Dendritic cell treated with granulocyte-macrophage colony-stimulating factor and Interleukin-4, amounts not matched to agents 40 ng/mL and 50 ng/mL, for 4 days (primary cell): ENCODE data around the gene APOM.

Source experiments
- H3K27ac Mint-ChIP-seq: one replicate; pipeline ENCODE4 v1.8.0; 2022; ENCODE audit warnings: mild to moderate bottlenecking, mixed read lengths
- H3K27me3 Mint-ChIP-seq: one replicate; pipeline ENCODE4 v1.8.0; 2022; ENCODE audit warnings: mild to moderate bottlenecking, mixed read lengths
- H3K36me3 Mint-ChIP-seq: one replicate; pipeline ENCODE4 v1.8.0; 2022; ENCODE audit warnings: low read depth, mixed read lengths
- H3K4me1 Mint-ChIP-seq: one replicate; pipeline ENCODE4 v1.8.0; 2022; ENCODE audit warnings: low read depth, mixed read lengths
- H3K4me3 Mint-ChIP-seq: one replicate; pipeline ENCODE4 v1.8.0; 2022; ENCODE audit warnings: mild to moderate bottlenecking, moderate library complexity, mixed read lengths
- H3K9me3 Mint-ChIP-seq: one replicate; pipeline ENCODE4 v1.8.0; 2022; ENCODE audit warnings: mixed read lengths
- intact Hi-C: fragments of 100-400 bp; cut with micrococcal nuclease; formaldehyde crosslinking; loops from one replicate; pipeline ENCODE4 v1.15.0; 2022

The APOM gene

DNA sequence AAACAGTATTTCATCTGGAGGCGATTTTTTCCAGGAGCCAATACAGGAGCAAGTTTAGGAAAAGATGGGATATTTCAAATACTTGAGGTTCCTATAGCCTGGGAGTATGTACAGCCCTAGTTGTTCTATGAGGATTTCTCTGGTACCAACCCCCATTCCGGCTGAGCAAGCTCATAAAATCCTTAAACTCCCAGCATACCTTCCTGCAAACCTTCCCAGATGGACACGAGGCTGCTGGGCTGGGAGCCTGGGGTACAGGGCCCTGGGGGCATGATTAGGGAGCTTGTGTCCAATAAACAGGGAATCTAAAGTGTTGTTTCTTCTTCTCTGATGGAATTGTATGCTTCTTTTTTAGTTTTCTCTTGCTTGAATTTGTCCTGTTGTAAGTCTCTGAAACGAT, 33.7 kb upstream of the APOM start:
- no peaks in the 10 kb centered on the region for H3K9me3 Mint-ChIP-seq
- peak overlapping the region; percentile 96 for H3K27ac Mint-ChIP-seq
- no peaks in the 10 kb centered on the region for H3K27me3 Mint-ChIP-seq
- peaks cover 40% of the 10 kb centered on the region for H3K4me1 Mint-ChIP-seq
- peaks cover 84% of the 10 kb centered on the region for H3K36me3 Mint-ChIP-seq
- intact Hi-C loops = loop anchor here (5.0 kb wide), 1 partner anchor 45 kb away; the partner anchor contains the start of genes CSNK2B and LY6G5B
- H3K4me3 Mint-ChIP-seq = peak overlapping the region; percentile 93

DNA sequence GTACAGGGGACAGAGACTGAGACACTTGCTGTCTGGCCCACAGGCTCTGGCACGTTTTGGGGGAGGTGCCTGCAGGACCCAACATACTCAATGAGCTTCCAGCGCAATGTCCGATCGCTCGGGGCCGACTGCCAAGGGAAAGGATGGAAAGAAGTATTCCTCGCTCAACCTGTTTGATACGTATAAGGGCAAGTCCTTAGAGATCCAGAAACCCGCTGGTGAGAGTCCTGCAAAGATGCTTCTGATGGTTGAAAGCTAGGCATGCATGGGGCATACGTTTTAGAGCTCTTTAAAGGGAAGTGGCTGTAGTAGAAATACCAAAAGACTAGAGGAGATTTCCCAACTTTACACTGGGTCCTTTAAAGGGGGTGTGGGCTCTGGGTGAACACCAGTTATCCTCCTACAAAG, 33.0 kb upstream of the APOM start:
- no peaks in the 10 kb centered on the region for H3K9me3 Mint-ChIP-seq
- no peaks in the 10 kb centered on the region for H3K27me3 Mint-ChIP-seq
- H3K36me3 Mint-ChIP-seq = peaks cover 84% of the 10 kb centered on the region
- H3K4me1 Mint-ChIP-seq = peaks cover 41% of the 10 kb centered on the region
- intact Hi-C loops = loop anchor here (5.0 kb wide), 1 partner anchor 45 kb away; the partner anchor contains the start of genes CSNK2B and LY6G5B
- peak overlapping the region; percentile 96 for H3K27ac Mint-ChIP-seq
- H3K4me3 Mint-ChIP-seq = peak overlapping the region; percentile 54

DNA sequence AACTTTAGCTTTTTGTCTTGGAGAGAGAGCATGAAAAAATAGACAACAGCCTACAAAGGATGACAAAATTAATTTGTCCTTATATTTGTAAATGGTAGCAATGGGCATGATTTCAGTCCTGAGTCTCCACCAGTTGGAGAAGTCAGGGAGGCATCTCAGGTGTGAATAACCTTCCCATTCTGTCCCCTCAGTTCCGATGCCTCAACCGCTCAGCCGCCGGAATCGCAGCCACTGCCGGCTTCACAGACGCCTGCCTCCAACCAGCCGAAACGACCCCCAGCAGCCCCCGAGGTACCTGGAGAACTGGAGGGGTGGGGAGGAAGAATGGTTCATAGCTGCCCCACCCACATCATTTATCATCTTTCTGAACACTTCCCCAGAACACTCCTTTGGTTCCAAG, 31.6 kb upstream of the APOM start:
- Mint-ChIP-seq H3K27me3 (no peaks in the 10 kb centered on the region), H3K4me3 (no peak overlapping the region), H3K9me3 (no peaks in the 10 kb centered on the region), H3K4me1 (peaks cover 29% of the 10 kb centered on the region), H3K36me3 (peaks cover 87% of the 10 kb centered on the region), H3K27ac (no peak overlapping the region)
- intact Hi-C loops = loop anchor here (5.0 kb wide), 1 partner anchor 43 kb away; the partner anchor contains the start of genes CSNK2B and LY6G5B

DNA sequence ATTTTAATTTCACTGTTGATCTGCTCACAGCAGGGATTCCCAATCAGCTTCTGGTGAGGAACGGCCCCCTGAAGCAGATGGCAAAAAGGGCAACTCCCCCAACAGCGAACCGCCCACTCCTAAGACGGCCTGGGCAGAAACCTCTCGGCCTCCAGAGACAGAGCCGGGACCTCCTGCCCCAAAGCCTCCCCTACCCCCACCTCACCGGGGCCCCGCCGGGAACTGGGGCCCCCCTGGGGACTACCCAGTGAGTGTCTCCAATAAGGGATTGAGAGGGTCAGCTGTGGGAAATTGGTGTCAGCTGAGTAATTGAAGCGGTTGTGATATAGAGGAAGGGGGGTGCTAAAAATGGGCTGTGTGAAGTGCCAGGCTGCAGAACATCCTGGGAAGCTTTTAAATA, 28.7 kb upstream of the APOM start:
- no peak overlapping the region for H3K4me3 Mint-ChIP-seq
- H3K4me1 Mint-ChIP-seq = peaks cover 19% of the 10 kb centered on the region
- no peaks in the 10 kb centered on the region for H3K27me3 Mint-ChIP-seq
- H3K36me3 Mint-ChIP-seq = peaks cover 96% of the 10 kb centered on the region
- no peaks in the 10 kb centered on the region for H3K9me3 Mint-ChIP-seq
- intact Hi-C loops = no loop called here
- no peak overlapping the region for H3K27ac Mint-ChIP-seq

DNA sequence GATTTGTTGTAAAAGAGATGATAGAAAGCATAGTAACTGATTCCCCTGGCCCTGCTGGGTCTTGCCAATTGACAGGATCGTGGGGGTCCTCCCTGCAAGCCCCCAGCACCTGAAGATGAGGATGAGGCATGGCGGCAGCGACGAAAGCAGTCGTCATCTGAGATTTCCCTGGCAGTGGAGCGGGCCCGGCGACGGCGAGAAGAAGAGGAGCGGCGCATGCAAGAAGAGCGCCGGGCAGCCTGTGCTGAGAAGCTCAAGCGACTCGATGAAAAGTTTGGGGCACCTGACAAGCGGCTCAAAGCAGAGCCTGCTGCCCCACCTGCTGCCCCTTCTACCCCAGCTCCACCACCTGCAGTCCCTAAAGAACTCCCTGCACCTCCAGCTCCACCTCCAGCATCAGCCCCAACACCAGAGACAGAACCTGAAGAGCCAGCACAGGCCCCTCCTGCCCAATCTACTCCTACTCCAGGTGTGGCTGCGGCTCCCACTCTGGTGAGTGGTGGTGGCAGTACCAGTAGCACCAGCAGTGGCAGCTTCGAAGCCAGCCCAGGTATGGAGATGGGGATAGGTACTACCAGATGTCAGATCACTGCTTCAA, 27.9 kb upstream of the APOM start:
- Mint-ChIP-seq H3K27me3 (no peaks in the 10 kb centered on the region), H3K9me3 (no peaks in the 10 kb centered on the region), H3K27ac (no peak overlapping the region), H3K4me3 (no peak overlapping the region), H3K4me1 (peaks cover 10% of the 10 kb centered on the region), H3K36me3 (peaks cover 96% of the 10 kb centered on the region)
- intact Hi-C loops = no loop called here

DNA sequence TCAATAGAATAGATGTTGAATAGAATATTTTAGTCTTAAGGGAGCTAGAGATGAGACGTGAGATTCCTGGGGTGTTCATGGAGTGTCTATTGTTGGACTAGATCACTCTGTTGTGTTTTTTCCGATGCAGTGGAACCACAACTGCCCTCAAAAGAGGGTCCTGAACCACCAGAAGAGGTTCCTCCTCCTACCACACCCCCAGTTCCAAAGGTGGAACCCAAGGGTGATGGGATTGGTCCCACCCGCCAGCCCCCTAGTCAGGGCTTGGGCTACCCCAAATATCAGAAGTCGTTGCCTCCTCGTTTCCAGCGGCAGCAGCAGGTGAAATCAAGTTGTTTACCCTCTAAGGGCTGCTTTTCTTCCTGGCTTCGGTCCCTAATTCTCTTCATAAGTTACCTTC, 26.7 kb upstream of the APOM start:
- no peaks in the 10 kb centered on the region for H3K9me3 Mint-ChIP-seq
- H3K36me3 Mint-ChIP-seq = peaks cover 100% of the 10 kb centered on the region
- H3K4me3 Mint-ChIP-seq = no peak overlapping the region
- intact Hi-C loops = no loop called here
- H3K4me1 Mint-ChIP-seq = peaks cover 8% of the 10 kb centered on the region
- no peak overlapping the region for H3K27ac Mint-ChIP-seq
- no peaks in the 10 kb centered on the region for H3K27me3 Mint-ChIP-seq

DNA sequence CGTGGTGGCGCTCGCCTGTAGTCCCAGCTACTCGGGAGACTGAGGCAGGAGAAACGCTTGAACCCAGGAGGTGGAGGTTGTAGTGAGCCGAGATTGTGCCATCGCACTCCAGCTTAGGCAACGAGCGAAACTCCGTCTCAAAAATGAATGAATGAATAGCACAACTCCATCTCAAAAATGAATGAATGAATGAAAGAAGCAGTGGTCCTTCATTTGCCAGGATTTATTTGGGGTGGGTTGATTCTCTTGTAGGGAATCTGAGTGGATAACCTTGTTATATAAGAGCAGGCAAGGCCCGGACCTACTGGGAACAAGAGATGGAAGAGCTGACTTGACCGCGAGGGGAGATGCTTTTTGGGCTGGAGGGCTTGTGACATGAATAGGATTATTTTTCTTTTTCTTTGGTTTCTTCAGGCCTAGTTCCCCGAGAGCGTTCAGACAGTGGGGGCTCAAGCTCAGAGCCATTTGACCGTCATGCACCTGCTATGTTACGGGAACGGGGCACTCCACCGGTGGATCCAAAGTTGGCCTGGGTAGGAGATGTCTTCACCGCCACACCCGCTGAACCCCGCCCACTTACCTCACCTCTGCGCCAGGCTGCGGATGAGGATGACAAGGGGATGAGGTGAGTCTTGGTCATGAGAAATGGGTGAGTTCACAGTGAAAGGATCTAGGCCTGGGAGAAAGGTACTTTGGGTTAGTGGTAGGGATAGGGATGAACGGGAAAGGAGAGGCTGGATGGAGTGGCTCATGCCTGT, 25.3 kb upstream of the APOM start:
- peaks cover 8% of the 10 kb centered on the region for H3K4me1 Mint-ChIP-seq
- H3K36me3 Mint-ChIP-seq = peaks cover 100% of the 10 kb centered on the region
- no peak overlapping the region for H3K27ac Mint-ChIP-seq
- no peak overlapping the region for H3K4me3 Mint-ChIP-seq
- no peaks in the 10 kb centered on the region for H3K9me3 Mint-ChIP-seq
- no peaks in the 10 kb centered on the region for H3K27me3 Mint-ChIP-seq
- intact Hi-C loops = no loop called here

DNA sequence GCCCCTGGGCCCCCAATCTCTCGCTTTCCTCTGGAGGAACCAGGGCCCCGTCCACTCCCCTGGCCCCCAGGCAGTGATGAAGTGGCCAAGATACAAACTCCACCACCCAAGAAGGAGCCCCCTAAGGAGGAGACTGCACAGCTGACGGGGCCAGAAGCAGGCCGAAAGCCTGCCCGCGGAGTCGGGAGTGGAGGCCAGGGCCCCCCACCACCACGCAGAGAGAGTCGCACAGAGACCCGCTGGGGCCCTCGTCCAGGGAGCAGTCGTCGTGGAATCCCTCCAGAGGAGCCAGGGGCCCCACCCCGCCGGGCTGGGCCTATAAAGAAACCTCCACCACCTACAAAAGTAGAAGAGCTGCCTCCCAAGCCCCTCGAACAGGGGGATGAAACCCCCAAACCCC, 24.5 kb upstream of the APOM start:
- intact Hi-C loops = no loop called here
- H3K36me3 Mint-ChIP-seq = peaks cover 100% of the 10 kb centered on the region
- H3K9me3 Mint-ChIP-seq = no peaks in the 10 kb centered on the region
- H3K27ac Mint-ChIP-seq = no peak overlapping the region
- no peaks in the 10 kb centered on the region for H3K27me3 Mint-ChIP-seq
- H3K4me3 Mint-ChIP-seq = no peak overlapping the region
- peaks cover 8% of the 10 kb centered on the region for H3K4me1 Mint-ChIP-seq

DNA sequence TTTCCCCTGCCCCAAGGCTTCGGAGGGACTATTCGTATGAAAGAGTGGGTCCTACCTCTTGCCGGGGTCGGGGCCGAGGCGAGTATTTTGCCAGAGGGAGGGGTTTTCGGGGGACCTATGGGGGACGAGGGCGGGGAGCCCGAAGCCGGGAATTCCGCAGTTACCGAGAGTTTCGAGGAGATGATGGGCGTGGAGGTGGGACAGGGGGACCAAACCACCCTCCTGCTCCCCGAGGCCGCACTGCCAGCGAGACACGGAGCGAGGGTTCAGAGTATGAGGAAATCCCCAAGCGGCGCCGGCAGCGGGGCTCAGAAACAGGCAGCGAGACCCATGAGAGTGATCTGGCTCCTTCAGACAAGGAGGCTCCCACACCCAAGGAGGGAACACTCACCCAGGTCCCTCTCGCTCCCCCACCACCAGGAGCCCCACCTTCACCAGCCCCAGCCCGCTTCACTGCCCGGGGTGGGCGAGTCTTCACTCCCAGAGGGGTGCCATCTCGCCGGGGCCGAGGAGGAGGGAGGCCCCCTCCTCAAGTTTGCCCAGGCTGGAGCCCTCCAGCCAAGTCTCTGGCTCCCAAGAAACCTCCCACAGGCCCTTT, 23.9 kb upstream of the APOM start:
- H3K27ac Mint-ChIP-seq = no peak overlapping the region
- intact Hi-C loops = no loop called here
- H3K4me1 Mint-ChIP-seq = peaks cover 8% of the 10 kb centered on the region
- H3K36me3 Mint-ChIP-seq = peaks cover 100% of the 10 kb centered on the region
- H3K9me3 Mint-ChIP-seq = no peaks in the 10 kb centered on the region
- H3K27me3 Mint-ChIP-seq = no peaks in the 10 kb centered on the region
- H3K4me3 Mint-ChIP-seq = no peak overlapping the region

DNA sequence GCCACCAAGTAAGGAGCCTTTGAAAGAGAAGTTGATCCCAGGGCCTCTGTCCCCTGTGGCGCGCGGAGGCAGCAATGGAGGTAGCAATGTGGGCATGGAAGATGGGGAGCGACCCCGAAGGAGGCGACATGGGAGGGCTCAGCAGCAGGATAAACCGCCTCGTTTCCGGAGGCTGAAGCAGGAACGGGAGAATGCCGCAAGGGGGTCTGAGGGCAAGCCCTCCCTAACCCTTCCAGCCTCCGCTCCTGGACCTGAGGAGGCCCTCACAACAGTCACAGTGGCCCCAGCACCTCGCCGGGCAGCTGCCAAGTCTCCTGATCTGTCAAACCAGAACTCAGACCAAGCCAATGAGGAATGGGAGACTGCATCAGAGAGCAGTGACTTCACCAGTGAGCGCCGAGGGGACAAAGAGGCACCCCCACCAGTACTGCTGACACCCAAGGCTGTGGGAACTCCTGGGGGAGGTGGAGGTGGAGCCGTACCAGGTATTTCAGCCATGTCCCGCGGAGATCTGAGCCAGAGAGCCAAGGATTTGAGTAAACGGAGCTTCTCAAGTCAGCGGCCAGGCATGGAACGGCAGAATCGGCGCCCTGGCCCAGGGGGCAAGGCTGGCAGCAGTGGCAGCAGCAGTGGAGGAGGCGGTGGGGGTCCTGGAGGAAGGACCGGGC, 23.3 kb upstream of the APOM start:
- Mint-ChIP-seq H3K4me1 (peaks cover 3% of the 10 kb centered on the region), H3K9me3 (no peaks in the 10 kb centered on the region), H3K27ac (no peak overlapping the region), H3K27me3 (no peaks in the 10 kb centered on the region), H3K36me3 (peaks cover 100% of the 10 kb centered on the region), H3K4me3 (no peak overlapping the region)
- intact Hi-C loops = no loop called here

DNA sequence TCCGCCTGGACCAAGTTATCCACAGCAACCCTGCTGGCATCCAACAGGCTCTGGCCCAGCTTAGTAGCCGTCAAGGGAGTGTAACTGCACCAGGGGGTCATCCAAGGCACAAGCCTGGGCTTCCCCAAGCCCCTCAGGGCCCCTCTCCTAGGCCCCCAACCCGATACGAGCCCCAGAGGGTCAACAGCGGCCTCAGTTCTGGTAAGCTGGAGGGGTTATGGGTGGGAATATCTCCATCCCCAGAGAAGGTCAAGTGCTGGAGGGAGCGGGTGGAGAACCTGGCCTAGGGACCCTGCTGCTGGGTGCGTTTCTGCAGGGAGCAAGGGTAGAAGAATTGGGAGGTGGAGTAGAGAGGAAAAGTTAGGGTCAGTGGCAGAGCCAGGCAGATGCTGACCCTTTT, 22.2 kb upstream of the APOM start:
- Mint-ChIP-seq H3K9me3 (no peaks in the 10 kb centered on the region), H3K36me3 (peaks cover 98% of the 10 kb centered on the region), H3K27ac (no peak overlapping the region), H3K4me3 (no peak overlapping the region), H3K27me3 (no peaks in the 10 kb centered on the region), H3K4me1 (no peaks in the 10 kb centered on the region)
- intact Hi-C loops = no loop called here

DNA sequence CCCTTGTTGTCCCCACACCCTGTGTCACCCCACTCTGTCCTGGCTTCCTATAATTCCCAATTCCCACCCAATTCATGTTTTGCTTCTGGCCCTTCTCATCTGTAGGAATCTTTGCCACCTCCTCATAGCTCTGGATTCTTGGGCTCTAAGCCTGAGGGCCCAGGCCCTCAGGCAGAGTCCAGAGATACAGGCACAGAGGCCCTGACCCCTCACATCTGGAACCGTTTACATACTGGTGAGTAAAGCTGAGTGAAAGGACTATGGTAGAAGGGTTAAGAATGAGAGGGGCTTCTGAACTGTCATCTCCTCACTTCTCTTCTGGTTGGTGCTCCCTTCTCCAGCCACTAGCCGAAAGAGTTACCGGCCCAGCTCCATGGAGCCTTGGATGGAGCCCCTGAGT, 21.6 kb upstream of the APOM start:
- Mint-ChIP-seq H3K4me3 (no peak overlapping the region), H3K27ac (peak overlapping the region; percentile 6)

DNA sequence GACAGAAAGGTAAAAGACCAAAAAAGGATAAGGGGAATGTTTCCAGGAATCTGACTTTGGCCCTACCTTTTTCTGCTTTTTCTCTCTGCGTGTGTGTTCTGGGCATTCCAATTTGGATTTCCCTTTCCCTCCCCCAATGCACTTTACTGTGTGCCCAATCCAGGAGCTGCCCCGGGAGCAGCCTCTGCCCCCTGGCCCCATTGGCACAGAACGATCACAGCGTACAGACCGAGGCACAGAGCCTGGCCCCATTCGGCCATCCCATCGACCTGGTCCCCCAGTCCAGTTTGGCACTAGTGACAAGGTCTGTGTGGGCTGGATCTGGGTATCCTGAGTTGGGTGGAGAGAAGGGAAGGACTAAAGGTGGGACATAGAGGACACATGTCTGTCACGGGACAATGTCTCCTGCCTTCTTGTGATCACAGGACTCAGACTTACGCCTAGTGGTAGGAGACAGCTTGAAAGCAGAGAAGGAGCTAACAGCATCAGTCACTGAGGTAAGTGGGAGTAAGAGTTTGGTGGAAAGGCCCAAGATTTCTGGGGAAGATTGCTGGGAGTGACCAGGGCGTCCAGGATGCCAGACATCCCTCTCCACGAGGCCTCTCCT, 20.6 kb upstream of the APOM start:
- intact Hi-C loops = no loop called here
- H3K27me3 Mint-ChIP-seq = no peaks in the 10 kb centered on the region
- H3K36me3 Mint-ChIP-seq = peaks cover 98% of the 10 kb centered on the region
- H3K27ac Mint-ChIP-seq = no peak overlapping the region
- no peak overlapping the region for H3K4me3 Mint-ChIP-seq
- no peaks in the 10 kb centered on the region for H3K9me3 Mint-ChIP-seq
- H3K4me1 Mint-ChIP-seq = no peaks in the 10 kb centered on the region

More for the DNA sequence above, 21.6 kb upstream of the APOM start:
- Mint-ChIP-seq H3K36me3 (peaks cover 98% of the 10 kb centered on the region), H3K9me3 (no peaks in the 10 kb centered on the region), H3K27me3 (no peaks in the 10 kb centered on the region), H3K4me1 (no peaks in the 10 kb centered on the region)
- intact Hi-C loops = no loop called here
